Activated CD4-positive, alpha-beta T cell treated with anti-CD3 and anti-CD28 coated beads, Interleukin-2, amount 50 U/mL, for 1 hour (primary cell): ENCODE results near the gene RPL3.
A peak's percentile ranks its signal among the peaks of the same experiment; 100 is the strongest.

Experiments used
- DNase-seq: peaks from one replicate; pipeline ENCODE4 v3.0.0-alpha.2; 2020

RPL3 gene

DNA sequence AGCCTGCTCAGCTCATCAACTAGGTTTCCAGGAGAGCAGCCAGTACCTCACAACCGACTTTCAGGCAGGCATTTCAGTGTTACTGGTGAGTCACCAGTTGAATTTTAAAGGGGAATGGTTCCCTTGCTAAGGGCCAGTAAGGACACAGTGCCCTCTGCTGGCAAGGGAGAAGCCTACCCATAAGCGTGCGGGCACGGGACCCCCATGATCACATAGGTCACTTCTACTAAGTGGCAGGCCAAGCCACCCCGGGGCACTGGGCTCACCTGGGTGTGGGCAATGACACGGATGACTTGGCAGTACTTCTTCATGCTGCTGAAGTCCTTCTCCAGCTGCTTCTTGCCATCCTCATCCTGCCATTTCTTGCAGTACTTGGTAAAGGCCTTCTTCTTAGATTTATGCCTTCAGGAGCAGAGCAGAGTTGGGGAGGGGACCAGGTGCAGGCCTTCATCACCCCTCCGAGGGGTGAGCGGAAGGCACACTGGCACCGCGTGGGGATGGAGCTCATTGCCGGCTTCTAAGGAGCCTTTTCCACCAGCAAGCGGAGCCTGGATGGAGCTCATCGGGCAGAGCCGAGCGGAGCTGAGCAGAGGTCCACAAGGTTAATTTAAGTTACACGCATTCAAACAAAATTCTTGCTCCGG lies 2.9 kb downstream of the RPL3 start:
- peak; percentile 71 for DNase-seq

DNA sequence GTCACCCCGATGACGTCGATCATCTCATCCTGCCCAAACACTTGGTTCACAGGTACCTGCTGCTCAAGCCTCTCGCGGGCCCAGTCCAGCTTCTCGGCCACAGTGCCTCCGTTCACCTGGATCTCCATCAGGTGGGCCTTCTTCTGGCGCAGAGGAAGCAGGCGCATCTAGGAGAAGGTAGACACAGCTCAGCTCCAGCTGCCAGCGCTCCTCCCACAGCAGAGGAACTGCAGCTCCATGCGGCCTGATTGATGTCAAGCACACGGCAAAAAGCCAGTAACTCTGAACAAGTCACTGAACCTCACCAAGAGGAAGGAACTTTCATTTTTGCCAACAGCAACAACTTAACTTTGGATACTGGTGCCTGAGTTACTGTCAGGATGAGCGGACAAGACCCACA lies 4.0 kb downstream of the RPL3 start:
- no peak for DNase-seq

DNA sequence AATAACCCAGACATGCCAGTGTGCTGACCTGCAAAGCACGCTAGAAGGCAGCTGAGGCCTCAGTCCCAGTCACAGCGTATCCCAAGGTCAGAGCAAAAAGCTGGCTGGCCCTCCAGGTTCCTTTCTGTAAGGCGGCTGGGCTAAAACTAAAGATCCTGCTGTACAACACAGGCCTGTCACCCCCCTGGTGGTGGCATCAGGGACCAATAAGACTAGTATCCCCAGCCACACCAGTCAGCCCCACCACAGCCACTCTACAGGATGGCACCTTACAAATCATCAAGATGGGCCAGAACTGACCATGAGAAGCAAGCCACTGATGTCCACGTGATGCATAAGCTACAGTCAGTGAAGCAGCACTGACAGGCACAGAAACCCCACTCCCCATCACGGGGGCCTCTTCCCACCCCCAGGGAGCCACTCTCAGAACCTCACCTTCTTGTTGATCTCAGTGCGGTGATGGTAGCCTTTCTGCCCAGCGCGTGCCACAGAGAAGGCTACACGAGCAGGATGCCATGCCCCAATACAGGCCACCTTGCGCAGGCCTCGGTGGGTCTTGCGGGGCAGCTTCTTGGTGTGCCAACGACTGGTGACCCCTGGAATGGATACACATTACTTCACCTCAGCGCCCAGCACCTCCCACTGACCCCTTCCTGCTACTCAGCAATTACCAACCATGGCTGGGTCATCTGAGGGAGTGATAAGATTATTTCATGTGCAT lies 5.0 kb downstream of the RPL3 start:
- DNase-seq, result no peak

DNA sequence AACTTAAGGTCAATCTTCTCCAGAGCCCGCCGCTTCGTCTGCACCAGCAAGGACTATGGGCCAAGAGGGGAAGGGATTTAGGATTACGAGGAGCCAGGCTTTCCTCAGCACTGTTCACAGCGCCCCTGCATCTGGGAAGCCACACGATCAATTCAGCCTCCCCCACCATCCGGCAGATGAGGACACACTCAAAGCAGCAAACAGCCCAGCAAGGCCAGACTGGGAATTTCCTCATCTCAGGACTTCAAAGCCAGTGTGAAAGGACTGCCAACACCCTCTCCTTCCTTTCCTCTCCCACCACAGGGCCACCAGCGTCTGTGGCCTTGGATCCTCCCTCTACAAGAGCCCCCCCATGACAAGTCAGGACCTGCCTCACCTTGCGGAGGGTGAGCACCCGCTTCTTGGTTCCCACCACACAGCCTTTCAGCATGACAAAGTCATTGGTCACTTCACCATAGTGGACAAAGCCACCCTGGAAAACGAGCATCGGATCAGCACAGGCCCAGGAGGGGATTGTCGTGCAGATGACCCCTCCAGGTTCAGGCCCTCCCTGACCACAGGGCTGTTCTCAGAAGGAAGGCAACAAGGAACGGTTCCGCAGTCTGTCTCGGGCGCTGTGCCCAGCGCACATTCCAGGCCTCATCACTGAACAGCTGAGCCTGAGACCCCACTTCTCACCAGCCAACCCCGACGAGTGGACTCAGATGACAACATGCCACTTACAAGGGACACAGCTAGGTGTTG lies 6.0 kb downstream of the RPL3 start:
- DNase-seq, result no peak

DNA sequence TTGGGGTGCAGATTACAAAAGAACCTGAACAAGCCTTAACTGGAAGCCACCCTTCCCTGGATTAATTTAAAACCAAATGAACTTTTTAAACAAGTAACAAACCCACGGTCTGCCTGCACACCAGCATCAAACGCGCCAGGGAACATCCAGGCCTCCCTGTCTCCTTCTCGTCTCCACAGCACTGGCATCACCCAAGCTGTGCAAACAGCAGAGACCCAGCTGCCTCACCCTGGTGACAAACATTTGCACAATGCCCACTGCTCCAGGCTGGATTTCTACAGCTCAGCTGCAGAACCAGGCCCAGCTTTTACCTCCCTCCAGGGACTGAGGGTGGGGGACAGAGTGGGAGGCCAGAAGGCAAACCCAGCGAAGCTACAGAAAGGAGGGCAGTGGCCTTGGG lies 7.0 kb downstream of the RPL3 start:
- no peak for DNase-seq

DNA sequence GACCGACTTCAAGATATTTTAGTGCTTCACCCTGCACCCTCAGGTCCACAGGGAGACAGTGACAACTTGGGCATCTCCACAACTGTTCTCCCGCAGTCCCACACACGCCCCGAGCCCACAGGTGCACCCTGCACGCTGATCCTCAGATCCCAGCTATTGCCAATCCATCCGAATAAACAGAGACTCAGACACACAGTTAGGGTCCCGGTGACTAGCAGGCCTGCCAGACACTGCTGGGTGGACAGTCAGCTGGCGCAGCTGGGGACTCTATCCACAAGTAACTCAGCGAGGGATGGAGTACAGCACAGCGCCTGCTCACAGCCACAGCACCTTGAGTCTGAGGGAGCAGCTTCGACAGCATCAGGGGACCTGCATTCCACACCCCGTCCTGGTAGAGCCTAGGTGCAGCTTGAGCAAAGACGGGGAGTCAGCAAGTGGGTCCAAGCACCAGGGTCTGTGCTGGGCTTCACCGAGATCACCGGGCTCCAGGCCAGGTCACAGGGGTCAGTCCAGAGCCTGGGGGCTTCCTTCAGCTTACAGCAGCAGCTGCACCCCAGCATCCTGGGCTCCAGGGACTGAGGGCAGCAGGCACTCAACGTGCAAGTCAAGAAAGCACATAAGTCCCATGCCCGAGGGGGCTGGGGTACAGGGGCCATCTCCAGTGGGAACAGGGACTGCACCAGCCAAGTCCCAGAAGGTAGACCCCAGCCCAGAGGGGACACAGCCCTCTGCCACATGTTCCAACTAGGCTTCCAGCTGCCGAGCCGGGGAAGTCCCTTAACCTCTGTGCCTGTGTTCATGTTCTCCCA lies 7.6 kb downstream of the RPL3 start:
- DNase-seq, result no peak

DNA sequence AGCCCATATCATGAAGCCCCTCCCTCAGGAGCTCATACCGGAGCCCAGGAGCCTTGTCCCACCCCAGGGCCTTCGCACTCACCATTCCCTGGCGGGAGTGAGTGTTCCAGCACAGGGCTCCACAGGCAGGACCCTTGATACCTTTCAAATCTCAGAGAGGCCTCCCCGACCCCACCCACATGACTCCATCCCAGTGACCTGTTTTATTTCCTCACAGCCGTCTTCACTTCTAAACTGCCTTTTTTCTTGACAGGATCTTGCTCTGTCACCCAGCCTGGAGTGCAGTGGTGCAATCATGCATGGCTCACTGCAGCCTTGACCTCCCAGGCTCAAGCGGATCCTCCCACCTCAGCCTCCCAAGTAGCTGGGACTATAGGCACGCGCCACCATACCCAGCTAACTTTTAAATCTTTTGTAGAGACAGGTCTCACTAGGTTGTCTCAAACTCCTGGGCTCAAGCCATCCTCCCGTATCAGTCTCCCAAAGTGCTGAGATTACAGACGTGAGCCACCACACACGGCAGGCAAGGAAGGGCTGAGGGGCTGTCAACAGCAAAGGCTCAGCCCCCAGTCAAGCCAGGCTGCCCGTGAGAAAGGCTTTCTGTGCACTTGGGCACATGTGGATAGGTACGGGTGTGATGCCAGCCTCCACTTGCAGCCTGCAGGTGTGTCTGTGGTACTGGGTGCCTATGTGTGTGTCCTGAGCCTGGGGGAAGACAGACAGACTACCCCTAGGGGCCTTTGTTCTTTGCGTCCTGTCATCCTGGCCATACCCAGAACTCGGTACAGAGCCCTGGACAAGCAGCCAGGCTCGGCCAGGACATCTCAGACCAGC lies 9.3 kb downstream of the RPL3 start:
- DNase-seq, result no peak

DNA sequence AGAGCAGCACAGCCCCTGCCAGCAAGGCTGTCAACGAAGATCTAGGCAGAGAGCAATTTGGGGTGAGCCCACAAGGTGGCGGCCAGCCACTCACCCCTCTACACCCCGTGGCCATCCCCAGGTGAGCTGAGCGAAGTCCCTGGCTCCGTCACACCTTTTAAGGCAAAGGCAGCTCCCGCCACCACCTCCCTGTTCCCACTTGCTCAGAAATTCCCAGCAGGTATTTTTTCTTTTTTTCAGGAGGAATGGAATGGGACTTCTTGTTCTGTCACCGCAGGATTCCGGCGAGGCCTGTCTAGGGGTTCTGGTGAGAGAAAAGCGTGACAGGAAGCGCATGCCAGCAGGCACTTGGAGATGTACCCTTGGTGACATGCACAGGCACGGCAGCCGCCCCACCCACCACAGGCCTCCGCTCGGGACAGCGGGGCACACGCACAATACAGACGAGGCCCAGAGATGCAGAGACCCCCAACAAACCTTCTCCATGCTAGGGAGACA lies 10.0 kb downstream of the RPL3 start:
- DNase-seq, result no peak

DNA sequence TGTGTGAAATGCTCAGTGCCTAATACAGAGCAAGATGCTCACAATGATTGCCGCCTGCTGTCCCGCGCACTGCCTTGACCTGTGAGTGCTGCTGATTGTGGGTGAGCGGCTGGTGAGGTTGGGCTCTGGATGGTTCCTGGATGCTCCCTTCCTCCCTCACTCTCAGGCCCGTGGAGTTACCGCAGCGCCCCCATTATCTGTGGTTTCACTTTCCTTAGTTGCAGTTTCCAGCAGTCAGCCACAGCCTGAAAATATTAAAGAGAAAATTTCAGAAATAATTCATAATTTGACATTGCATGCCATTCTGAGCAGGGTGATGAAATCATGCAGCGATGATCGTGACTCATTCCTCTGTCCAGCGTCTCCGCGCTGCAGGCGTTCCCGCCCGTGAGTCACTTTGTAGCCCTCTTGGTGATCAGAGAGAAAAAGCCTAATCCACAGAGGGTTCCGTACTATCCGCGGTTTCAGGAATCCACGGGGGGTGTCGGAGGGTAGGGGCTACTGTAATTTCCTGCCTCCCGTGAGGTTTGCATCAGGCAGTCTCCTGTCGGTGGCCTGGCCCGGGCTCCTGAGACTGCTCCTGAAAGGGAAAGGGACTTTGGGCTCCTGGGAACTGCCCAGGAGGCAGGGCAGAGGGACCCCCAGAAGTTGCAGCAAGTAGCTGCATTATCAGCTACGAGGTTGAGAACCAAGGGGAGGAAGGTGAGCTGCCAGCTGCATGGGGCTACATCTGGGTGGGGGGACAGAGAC lies 10.6 kb downstream of the RPL3 start:
- DNase-seq, result no peak

DNA sequence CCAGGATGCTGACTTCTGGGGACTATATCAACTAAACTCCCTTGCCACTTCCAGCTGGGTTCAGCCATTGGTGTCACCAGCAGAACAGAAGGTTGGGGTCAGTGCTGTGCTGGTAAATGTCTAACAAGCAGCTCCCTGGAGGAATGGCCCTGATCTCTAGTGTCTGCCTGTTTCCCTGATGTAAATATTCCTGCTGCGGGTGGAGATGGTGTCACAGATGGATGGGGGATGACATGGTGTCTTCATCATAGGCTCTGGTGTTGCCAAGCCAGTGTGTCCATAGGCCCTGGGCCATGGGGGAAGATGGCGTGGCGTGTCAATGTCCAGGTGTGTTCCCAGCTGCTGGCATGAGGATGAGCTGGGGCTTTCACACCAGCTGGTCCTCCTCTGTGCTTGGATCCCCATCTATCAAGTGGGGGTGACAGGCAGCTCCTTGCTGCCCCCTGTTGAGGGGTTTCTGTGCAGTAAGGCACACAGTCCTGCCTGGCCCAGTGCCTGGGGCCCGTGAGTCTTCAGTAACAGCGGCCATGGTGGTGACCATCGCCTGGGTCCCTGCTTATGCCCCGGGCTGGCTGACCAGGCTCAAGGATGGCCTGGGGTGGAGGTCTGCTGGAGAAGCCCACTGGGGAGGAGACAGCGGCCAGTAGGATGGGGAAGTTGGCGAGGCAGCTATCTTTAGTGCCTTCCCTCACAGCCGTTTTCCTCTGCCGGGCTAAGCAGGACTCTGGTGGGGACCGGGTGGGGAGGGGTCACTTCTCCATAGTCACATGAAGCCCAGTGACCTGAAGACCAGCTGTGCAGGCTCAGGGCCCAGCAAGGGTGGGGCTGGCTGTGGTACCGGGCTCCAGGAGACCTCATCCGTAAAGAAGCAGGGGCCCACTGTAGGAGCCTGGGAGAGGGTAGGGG lies 12.7 kb downstream of the RPL3 start:
- peak; percentile 51 for DNase-seq

DNA sequence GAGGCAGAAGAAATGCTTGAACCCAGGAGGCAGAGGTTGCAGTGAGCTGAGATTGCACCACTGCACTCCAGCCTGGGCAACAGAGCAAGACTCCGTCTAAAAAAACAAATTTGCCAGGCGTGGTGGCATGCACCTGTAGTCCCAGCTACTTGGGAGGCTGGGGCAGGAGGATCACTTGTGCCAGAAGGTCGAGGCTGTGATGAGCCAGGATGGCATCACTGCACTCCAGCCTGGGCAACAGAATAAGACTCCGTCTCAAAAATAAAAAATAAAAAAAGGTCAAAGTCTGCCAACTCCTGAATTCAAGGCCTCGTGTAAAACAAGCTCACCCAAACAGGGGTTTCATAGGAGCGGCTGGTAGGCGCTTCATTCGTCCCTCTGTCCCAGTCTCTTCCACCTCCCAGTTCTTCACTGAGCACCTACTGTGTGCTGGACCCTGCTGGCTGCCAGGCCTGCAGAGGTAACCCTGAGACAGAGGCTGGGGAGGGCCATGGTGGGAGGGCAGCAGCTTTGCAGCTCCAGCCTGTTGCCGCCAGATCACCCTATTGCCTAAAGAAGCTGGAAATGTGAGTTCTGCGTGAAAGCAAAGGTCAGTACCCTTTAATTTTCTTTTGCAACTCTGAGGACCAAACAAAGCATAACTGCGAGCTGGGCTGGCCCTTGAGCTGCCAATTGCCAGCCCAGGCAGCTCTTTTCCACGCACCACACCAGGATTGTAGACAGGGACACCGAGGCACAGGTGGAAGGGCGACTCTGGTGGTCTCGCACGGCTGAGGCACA lies 15.3 kb downstream of the RPL3 start:
- no peak for DNase-seq

DNA sequence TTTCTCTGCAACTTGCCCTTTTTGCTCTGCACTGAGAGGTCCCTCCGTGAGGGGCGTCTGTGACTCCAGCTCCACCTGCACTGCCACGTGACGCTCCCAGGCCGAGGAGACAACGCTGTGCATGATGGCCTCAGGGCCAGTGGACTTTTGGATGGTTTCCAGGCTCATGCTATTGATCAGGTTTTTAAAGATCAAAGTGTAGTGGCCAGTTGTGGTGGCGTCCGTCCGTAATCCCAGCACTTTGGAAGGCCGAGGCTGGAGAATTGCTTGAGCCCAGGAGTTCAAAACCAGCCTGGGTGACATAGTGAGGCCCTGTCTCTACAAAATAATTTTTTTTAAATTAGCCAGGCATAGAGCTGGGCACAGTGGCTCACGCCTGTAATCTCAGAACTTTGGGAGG lies 16.1 kb downstream of the RPL3 start:
- DNase-seq, result no peak

DNA sequence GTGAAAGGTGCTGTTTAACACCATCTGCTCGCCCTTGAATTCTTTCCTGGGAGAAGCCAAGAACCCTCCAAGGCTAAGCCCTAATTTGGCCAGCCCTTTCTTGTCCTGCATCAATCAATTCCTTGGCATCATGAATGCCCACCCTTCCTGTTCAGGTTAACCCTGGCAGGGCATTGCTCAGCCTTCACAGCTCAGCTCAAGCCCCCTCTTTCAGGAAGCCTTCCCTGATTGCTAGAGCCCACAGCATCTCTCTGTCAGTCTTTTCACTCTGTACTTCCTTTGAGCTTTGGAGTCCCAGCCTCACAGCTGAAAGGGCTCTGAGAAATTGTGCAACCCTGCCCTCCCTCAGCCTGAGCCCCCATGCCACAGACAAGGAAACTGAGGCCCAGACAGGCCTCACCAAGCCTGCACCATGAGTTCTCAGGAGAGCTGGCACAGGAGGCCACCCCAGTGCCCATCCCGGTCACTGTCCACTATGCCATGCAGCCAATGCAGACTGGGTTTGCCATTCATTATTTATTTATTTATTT lies 16.9 kb downstream of the RPL3 start:
- DNase-seq, result no peak

DNA sequence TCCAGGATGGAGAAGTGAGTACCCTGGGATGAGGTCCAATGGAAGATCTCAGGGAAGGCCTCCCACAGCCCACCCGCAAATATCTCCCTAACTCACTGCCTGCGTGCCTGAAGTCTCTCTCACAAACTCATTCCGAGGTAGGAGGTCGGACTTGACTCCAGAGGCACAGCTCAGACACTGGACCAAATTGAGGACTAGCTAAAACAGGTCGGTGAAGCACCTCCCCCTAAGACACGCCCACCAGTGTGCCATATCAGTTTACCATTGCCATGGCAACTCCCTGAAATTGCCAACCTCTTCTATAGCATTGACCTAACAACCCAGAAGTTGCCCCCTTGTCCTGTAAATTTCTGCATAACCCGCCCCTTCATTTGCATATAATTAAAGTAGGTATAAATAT lies 17.5 kb downstream of the RPL3 start:
- no peak for DNase-seq

DNA sequence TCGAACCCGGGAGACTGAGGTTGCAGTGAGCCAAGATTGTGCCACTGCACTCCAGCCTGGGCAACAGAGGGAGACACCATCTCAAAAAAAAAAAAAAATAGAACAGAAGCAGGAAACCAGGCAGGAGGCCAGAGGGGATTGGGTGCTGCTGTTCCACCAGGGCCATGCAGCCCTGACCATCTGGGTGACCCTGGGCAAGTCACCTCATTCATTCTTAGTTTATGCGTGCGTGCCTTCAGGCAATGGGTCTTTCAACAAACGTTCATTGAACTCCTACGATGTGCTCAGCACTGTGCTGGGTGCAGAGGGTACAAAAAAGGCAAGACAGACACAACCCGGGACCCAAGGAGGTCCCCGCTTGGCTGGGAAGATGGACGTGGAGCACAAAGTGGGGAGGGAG lies 18.3 kb downstream of the RPL3 start:
- no peak for DNase-seq

DNA sequence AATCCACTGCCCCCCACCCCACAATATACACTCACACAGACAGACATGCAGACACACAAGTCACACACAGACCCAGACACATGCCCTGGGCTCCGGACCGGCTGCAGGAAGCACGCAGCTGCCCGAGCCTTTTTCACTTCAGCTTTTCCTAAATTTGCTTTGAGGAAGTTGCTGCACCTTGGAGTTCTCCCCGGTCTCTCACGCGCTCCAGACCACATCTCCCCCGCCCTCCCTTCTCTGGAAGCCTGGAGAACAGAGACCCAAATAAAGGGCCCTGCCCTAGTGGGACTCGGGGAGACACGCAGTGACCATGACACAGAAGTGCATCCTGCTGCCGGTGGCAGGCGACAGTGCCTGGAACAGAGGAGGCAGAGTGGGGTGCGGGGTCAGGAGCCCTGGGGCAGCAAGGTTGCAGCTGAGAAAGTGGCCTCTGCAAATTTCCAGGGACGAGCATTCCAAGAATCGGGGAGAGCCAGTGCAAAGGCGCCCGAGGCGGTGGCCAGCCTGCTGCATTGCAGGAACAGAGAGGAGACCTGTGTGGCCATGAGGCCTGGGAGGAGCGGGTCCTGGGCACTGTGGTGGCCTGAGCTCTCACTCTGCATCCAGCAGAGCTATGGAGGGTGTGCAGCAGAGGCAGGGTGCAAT lies 19.1 kb downstream of the RPL3 start:
- DNase-seq, result no peak

DNA sequence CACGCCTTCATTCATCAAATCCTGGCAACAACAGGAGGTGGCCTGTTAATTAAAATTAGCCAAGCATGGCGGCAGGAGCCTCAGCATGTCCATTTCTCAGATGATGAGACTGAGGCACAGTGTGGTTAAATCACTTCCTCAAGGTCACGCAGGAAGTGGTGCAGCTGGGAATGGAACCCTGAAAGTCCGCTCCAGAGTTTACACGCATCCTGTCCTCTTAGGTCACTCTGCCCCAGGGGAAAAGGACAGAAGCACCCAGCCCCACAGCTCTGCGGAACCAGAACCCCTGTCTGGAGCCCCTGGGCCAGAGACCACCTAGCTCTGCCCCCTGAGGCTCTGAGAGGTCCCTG lies 19.6 kb downstream of the RPL3 start:
- no peak for DNase-seq

DNA sequence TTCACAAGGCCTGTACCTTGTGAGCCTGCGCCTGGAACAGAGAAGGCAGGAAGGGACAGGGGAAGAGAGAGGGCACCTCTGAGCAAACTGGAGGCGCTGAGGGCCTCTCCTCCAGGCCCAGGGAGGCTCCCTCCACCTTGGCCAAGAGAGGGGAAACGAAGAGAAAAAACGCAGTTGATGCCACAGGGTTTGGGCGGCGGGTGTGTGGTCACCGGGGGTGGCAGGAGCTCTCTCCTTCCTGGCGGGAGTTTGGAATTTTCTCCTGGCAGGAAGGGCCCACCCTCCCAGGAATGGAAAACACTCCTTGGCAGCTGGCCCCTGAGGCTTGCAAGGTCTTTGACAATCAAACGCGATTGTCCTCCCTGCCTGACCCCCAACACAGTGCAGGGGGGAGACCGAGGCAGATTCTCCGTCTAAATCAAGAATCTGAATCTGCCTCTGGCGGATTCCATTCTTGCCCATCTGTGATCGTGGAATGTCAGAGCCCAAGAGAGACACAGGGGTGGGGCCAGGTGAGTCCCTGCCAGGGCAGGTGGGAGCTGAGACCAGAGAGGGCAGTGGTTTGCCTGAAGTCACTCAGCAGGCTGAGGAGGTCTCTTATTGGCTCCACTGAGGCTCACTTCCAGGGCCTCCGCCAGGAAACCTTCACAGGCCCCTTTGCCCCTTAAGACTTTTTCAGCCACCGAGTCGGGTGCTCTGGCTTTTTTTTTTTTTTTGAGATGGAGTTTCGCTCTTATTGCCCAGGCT lies 21.0 kb downstream of the RPL3 start:
- no peak for DNase-seq
